SK-N-SH treated with all-trans-retinoic acid at 6 μM for 48 hours (cell line): Measurements from ENCODE around the gene MNS1.

Experiments used
- ATAC-seq: fragments of 200-7000 bp; cut with Tn5 transposase; 3 replicates; pipeline ENCODE4 v1.9.1; 2020; ENCODE audit warnings: mild to moderate bottlenecking, moderate library complexity
- ARNTL ChIP-seq: fragments of 450-650 bp; formaldehyde crosslinking; IDR thresholded peaks from 2 replicates; pipeline ENCODE4 v1.5.0; 2020; ENCODE audit warnings: low read depth, mild to moderate bottlenecking, moderate library complexity, borderline replicate concordance
- BACH2 ChIP-seq: fragments of 250-450 bp; sonication (Bioruptor Pico); IDR thresholded peaks from 2 replicates; pipeline ENCODE4 v1.9.0; 2021; ENCODE audit warnings: mild to moderate bottlenecking, borderline replicate concordance
- CSDC2 ChIP-seq: fragments of 250-450 bp; sonication (Bioruptor Pico); IDR thresholded peaks from 2 replicates; pipeline ENCODE4 v1.5.0; 2020; ENCODE audit warnings: mild to moderate bottlenecking, moderate library complexity
- ESRRG ChIP-seq: fragments of 250-450 bp; sonication (Bioruptor Pico); IDR thresholded peaks from 2 replicates; pipeline ENCODE4 v1.6.1; 2021; ENCODE audit warnings: mild to moderate bottlenecking
- GLIS3 ChIP-seq: fragments of 250-450 bp; sonication (Bioruptor Pico); IDR thresholded peaks from 2 replicates; pipeline ENCODE4 v1.5.0; 2020; ENCODE audit warnings: mild to moderate bottlenecking, moderate library complexity
- ISL1 ChIP-seq: fragments of 250-450 bp; sonication (Bioruptor Pico); IDR thresholded peaks from 2 replicates; pipeline ENCODE4 v2.1.2; 2022; ENCODE audit warnings: mild to moderate bottlenecking, moderate library complexity
- OSR1 ChIP-seq: fragments of 250-450 bp; sonication (Bioruptor Pico); IDR thresholded peaks from 2 replicates; pipeline ENCODE4 v1.8.0; 2022; ENCODE audit warnings: moderate library complexity, mild to moderate bottlenecking, inconsistent platforms
- PPARA ChIP-seq: fragments of 250-450 bp; sonication (Bioruptor Pico); IDR thresholded peaks from 2 replicates; pipeline ENCODE4 v1.5.0; 2020; ENCODE audit warnings: mild to moderate bottlenecking, borderline replicate concordance
- RARB ChIP-seq: fragments of 250-450 bp; sonication (Bioruptor Pico); IDR thresholded peaks from 2 replicates; pipeline ENCODE4 v1.8.0; 2021; ENCODE audit warnings: mild to moderate bottlenecking, moderate library complexity
- SNAI2 ChIP-seq: fragments of 250-450 bp; sonication (Bioruptor Pico); IDR thresholded peaks from 2 replicates; pipeline ENCODE4 v1.5.0; 2020; ENCODE audit warnings: mild to moderate bottlenecking, moderate library complexity
- TCF4 ChIP-seq: fragments of 250-450 bp; sonication (Bioruptor Pico); IDR thresholded peaks from 2 replicates; pipeline ENCODE4 v1.8.0; 2021; ENCODE audit warnings: mild to moderate bottlenecking, moderate library complexity, borderline replicate concordance
- TOX ChIP-seq: fragments of 250-450 bp; sonication (Bioruptor Pico); IDR thresholded peaks from 2 replicates; pipeline ENCODE4 v1.8.0; 2021; ENCODE audit warnings: mild to moderate bottlenecking, moderate library complexity, borderline replicate concordance
- ZC3H10 ChIP-seq: fragments of 250-450 bp; sonication (Bioruptor Pico); IDR thresholded peaks from 2 replicates; pipeline ENCODE4 v1.5.1; 2021; ENCODE audit warnings: mild to moderate bottlenecking, moderate library complexity
- ZFP3 ChIP-seq: fragments of 250-450 bp; sonication (Bioruptor Pico); IDR thresholded peaks from 2 replicates; pipeline ENCODE4 v1.5.0; 2020; ENCODE audit warnings: mild to moderate bottlenecking, moderate library complexity
- ZFP30 ChIP-seq: fragments of 450-650 bp; formaldehyde crosslinking; IDR thresholded peaks from 2 replicates; pipeline ENCODE4 v1.5.0; 2022; ENCODE audit warnings: mild to moderate bottlenecking, moderate library complexity
- ZNF70 ChIP-seq: fragments of 450-650 bp; formaldehyde crosslinking; IDR thresholded peaks from 2 replicates; pipeline ENCODE4 v1.5.0; 2020; ENCODE audit warnings: mild to moderate bottlenecking, moderate library complexity
- ZNF8 ChIP-seq: fragments of 450-650 bp; formaldehyde crosslinking; IDR thresholded peaks from 2 replicates; pipeline ENCODE4 v1.5.0; 2020; ENCODE audit warnings: mild to moderate bottlenecking, moderate library complexity
- TF ChIP-seq, protein P1 (sequence below): fragments of 250-450 bp; sonication (Bioruptor Pico); IDR thresholded peaks from 2 replicates; pipeline ENCODE4 v1.5.1; 2021; ENCODE audit warnings: mild to moderate bottlenecking, moderate library complexity
- TF ChIP-seq, protein P2 (sequence below): fragments of 250-450 bp; sonication (Bioruptor Pico); IDR thresholded peaks from 2 replicates; pipeline ENCODE4 v1.8.0; 2020; ENCODE audit warnings: mild to moderate bottlenecking, moderate library complexity, borderline replicate concordance
- TF ChIP-seq, protein P3 (sequence below): fragments of 250-450 bp; sonication (Bioruptor Pico); IDR thresholded peaks from 2 replicates; pipeline ENCODE4 v1.5.1; 2020; ENCODE audit warnings: low read depth, mild to moderate bottlenecking, moderate library complexity
- TF ChIP-seq, protein P4 (sequence below): fragments of 250-450 bp; sonication (Bioruptor Pico); IDR thresholded peaks from 2 replicates; pipeline ENCODE4 v1.8.0; 2021; ENCODE audit warnings: low read depth, mild to moderate bottlenecking, moderate library complexity, borderline replicate concordance

Gene MNS1

DNA sequence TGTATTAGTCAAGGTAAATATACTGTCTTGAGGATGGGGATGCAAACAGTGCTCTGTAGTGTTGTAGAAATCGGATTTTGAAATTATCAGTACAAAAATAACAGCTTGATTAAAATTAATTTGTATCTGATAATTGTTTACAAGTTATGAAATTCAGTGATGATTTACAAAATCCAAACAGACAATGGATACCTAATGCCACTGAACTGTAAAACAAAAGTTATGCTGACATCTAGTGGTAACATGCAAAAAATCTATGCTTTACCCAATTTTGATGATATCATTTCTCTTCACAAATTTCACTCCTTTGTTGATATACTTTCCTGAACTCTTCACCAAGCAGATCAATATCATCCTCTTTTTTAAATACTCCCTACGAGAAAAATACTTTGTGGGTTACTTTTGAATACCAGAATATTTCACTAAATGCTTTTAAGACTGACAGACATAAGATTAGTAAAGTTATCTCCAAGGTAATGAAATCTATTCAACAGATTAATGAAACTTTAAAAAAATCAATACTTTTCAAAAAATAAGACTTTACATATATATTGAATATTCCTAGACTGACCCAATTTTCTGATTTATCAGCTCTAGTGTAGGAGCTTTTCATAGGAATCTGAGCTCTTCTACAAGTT, 36.0 kb downstream of the MNS1 start:
- ATAC-seq = peak; percentile 75

DNA sequence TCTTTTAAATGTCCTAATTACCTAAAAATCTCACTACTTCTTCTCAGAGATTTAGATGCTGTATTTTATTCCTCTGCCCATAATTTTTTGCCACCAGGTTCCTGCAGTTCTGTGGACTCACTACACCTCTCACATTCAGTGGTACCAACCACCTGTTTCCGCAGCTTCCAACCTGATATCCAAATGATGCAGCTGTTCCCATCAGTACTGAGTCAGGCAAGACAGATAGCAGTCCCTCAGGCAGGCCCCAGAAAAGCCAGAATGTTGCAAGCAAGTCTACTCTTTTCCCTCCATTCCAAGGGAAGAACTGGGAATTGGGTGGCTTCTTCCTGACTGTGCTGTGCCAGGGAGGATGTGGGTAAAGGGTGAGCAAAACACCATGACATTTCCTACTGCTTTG, 39.0 kb downstream of the MNS1 start:
- no peak for ATAC-seq
- TF ChIP-seq, protein P1, sequence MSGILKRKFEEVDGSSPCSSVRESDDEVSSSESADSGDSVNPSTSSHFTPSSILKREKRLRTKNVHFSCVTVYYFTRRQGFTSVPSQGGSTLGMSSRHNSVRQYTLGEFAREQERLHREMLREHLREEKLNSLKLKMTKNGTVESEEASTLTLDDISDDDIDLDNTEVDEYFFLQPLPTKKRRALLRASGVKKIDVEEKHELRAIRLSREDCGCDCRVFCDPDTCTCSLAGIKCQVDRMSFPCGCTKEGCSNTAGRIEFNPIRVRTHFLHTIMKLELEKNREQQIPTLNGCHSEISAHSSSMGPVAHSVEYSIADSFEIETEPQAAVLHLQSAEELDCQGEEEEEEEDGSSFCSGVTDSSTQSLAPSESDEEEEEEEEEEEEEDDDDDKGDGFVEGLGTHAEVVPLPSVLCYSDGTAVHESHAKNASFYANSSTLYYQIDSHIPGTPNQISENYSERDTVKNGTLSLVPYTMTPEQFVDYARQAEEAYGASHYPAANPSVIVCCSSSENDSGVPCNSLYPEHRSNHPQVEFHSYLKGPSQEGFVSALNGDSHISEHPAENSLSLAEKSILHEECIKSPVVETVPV (CRISPR knock-in tag) = no peak
- TF ChIP-seq BACH2 (CRISPR knock-in tag) = no peak
- TF ChIP-seq OSR1 = no peak
- no peak for TF ChIP-seq ESRRG (CRISPR knock-in tag)
- TF ChIP-seq ISL1 (CRISPR knock-in tag) = no peak
- TF ChIP-seq, protein P2, sequence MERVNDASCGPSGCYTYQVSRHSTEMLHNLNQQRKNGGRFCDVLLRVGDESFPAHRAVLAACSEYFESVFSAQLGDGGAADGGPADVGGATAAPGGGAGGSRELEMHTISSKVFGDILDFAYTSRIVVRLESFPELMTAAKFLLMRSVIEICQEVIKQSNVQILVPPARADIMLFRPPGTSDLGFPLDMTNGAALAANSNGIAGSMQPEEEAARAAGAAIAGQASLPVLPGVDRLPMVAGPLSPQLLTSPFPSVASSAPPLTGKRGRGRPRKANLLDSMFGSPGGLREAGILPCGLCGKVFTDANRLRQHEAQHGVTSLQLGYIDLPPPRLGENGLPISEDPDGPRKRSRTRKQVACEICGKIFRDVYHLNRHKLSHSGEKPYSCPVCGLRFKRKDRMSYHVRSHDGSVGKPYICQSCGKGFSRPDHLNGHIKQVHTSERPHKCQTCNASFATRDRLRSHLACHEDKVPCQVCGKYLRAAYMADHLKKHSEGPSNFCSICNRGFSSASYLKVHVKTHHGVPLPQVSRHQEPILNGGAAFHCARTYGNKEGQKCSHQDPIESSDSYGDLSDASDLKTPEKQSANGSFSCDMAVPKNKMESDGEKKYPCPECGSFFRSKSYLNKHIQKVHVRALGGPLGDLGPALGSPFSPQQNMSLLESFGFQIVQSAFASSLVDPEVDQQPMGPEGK = no peak
- no peak for TF ChIP-seq ZFP30 (CRISPR knock-in tag)
- TF ChIP-seq SNAI2 (CRISPR knock-in tag) = no peak
- TF ChIP-seq PPARA = no peak
- TF ChIP-seq ZC3H10 (CRISPR knock-in tag) = no peak
- no peak for TF ChIP-seq CSDC2 (CRISPR knock-in tag)
- no peak for TF ChIP-seq RARB
- TF ChIP-seq, protein P3, sequence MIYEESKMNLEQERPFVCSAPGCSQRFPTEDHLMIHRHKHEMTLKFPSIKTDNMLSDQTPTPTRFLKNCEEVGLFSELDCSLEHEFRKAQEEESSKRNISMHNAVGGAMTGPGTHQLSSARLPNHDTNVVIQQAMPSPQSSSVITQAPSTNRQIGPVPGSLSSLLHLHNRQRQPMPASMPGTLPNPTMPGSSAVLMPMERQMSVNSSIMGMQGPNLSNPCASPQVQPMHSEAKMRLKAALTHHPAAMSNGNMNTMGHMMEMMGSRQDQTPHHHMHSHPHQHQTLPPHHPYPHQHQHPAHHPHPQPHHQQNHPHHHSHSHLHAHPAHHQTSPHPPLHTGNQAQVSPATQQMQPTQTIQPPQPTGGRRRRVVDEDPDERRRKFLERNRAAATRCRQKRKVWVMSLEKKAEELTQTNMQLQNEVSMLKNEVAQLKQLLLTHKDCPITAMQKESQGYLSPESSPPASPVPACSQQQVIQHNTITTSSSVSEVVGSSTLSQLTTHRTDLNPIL (CRISPR knock-in tag) = no peak
- no peak for TF ChIP-seq ARNTL
- no peak for TF ChIP-seq ZFP3 (CRISPR knock-in tag)
- TF ChIP-seq, protein P4, sequence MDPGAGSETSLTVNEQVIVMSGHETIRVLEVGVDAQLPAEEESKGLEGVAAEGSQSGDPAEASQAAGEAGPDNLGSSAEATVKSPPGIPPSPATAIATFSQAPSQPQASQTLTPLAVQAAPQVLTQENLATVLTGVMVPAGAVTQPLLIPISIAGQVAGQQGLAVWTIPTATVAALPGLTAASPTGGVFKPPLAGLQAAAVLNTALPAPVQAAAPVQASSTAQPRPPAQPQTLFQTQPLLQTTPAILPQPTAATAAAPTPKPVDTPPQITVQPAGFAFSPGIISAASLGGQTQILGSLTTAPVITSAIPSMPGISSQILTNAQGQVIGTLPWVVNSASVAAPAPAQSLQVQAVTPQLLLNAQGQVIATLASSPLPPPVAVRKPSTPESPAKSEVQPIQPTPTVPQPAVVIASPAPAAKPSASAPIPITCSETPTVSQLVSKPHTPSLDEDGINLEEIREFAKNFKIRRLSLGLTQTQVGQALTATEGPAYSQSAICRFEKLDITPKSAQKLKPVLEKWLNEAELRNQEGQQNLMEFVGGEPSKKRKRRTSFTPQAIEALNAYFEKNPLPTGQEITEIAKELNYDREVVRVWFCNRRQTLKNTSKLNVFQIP = no peak
- TF ChIP-seq TOX (CRISPR knock-in tag) = no peak

More for the DNA sequence above, 36.0 kb downstream of the MNS1 start:
- no peak for TF ChIP-seq ZNF8 (CRISPR knock-in tag)
- no peak for TF ChIP-seq OSR1
- TF ChIP-seq TCF4 = no peak
- no peak for TF ChIP-seq CSDC2 (CRISPR knock-in tag)
- no peak for TF ChIP-seq ESRRG (CRISPR knock-in tag)
- TF ChIP-seq, protein P4 = no peak
- TF ChIP-seq PPARA = no peak
- no peak for TF ChIP-seq SNAI2 (CRISPR knock-in tag)
- TF ChIP-seq GLIS3 (CRISPR knock-in tag) = no peak
- TF ChIP-seq ZC3H10 (CRISPR knock-in tag) = no peak
- no peak for TF ChIP-seq ISL1 (CRISPR knock-in tag)

DNA sequence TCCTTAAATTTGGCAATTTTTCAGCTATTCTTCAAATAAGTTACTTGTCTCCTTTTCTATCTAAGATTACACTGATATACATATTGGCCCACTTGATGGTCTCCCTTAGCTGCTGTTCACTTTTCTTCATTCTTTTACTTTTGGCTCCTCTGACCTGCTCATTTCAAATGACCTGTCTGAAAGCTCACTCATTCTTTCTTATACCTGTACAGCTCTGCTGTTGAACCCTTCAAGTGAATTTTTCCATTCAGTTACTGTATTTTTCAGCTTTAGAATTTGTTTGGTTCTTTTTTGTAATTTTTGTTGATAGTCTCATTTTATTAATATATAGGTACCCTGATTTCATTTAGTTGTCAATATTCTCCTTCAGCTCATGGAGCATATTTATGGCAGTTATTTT, 39.7 kb downstream of the MNS1 start:
- no peak for ATAC-seq
- TF ChIP-seq ZNF70 (CRISPR knock-in tag) = no peak
- TF ChIP-seq, protein P1 (CRISPR knock-in tag) = no peak
- TF ChIP-seq, protein P2 = no peak
- TF ChIP-seq, protein P4 = no peak
- no peak for TF ChIP-seq ARNTL
- no peak for TF ChIP-seq ZFP3 (CRISPR knock-in tag)
- no peak for TF ChIP-seq ZFP30 (CRISPR knock-in tag)
- no peak for TF ChIP-seq ZNF8 (CRISPR knock-in tag)
- no peak for TF ChIP-seq TCF4
- no peak for TF ChIP-seq ESRRG (CRISPR knock-in tag)
